IMR-90 (cell line): ENCODE measurements around the gene BANF1. TPM values are rescaled to one million over a fixed set of nuclear protein-coding genes. Genes with fewer than 3 reads are reported as not detected.

Experiments used
- ATAC-seq: fragments of 200-7000 bp; cut with Tn5 transposase; 2 replicates; pipeline ENCODE4 v1.9.1; 2020; ENCODE audit warnings: low read depth, mild to moderate bottlenecking, moderate library complexity
- BruUV-seq: library from RNA; stranded (reverse); fragments of 400-500 nt; replicated peaks from 2 replicates; lab custom pipeline; 2021; lab: Mats Ljungman, UMichigan
- CTCF ChIA-PET: fragments of 300-600 bp; formaldehyde crosslinking; extraction: SDS; loops from one replicate; lab custom pipeline; 2021; ENCODE audit warnings: antibody characterized with exemption; lab: Yijun Ruan, JAX
- POLR2A ChIA-PET: fragments of 300-600 bp; sonication (Branson Sonifier 250); formaldehyde crosslinking; loops from one replicate; lab custom pipeline; 2022; ENCODE audit warnings: antibody characterized with exemption; ENCODE audit not compliant: unreplicated experiment; lab: Charles Lee
- DNase-seq: peaks from one replicate; pipeline ENCODE4 v3.0.0; 2013
- H2AFZ ChIP-seq: replicated peaks from 2 replicates; pipeline ENCODE3; 2013; ENCODE audit warnings: low read length, mild to moderate bottlenecking; ENCODE audit not compliant: poor library complexity
- H2AK5ac ChIP-seq: 2 replicates; pipeline ENCODE4 v1.6.1; 2013; ENCODE audit warnings: low read depth, low read length, inconsistent platforms
- H2AK9ac ChIP-seq: replicated peaks from 2 replicates; pipeline ENCODE3; 2013; ENCODE audit warnings: mild to moderate bottlenecking, low read depth, low read length, moderate library complexity; ENCODE audit not compliant: poor library complexity
- H2BK120ac ChIP-seq: 2 replicates; pipeline ENCODE4 v1.6.1; 2013; ENCODE audit warnings: low read depth, low read length, inconsistent platforms
- H2BK15ac ChIP-seq: 3 replicates; pipeline ENCODE4 v1.6.1; 2013; ENCODE audit warnings: low read depth, low read length, inconsistent platforms
- H2BK20ac ChIP-seq: 2 replicates; pipeline ENCODE4 v1.6.1; 2013; ENCODE audit warnings: low read depth, mild to moderate bottlenecking, inconsistent platforms, low read length, moderate library complexity
- H2BK5ac ChIP-seq: 2 replicates; pipeline ENCODE4 v1.6.1; 2013; ENCODE audit warnings: mild to moderate bottlenecking, low read depth, low read length, inconsistent platforms; ENCODE audit not compliant: poor library complexity, severe bottlenecking
- H3K14ac ChIP-seq: replicated peaks from 2 replicates; pipeline ENCODE4 v1.6.1; 2013; ENCODE audit warnings: low read depth, low read length, inconsistent platforms
- H3K18ac ChIP-seq: 2 replicates; pipeline ENCODE4 v1.6.1; 2013; ENCODE audit warnings: low read depth, low read length, control low read depth
- H3K23ac ChIP-seq: 2 replicates; pipeline ENCODE4 v1.6.1; 2013; ENCODE audit warnings: low read depth, low read length, inconsistent platforms
- H3K27ac ChIP-seq: 2 replicates; pipeline ENCODE4 v1.5.1; 2013; ENCODE audit warnings: mild to moderate bottlenecking, control low read depth, low read length; ENCODE audit not compliant: insufficient read depth
- H3K27me3 ChIP-seq: 2 replicates; pipeline ENCODE4 v1.6.1; 2013; ENCODE audit warnings: low read length; ENCODE audit not compliant: control insufficient read depth, insufficient read depth
- H3K36me3 ChIP-seq: 2 replicates; pipeline ENCODE4 v1.6.1; 2013; ENCODE audit warnings: low read length, mixed read lengths; ENCODE audit not compliant: control insufficient read depth, insufficient read depth
- H3K4ac ChIP-seq: 2 replicates; pipeline ENCODE4 v1.6.1; 2013; ENCODE audit warnings: low read depth, low read length, inconsistent platforms
- H3K4me1 ChIP-seq: 2 replicates; pipeline ENCODE4 v1.6.1; 2013; ENCODE audit warnings: low read length, mixed read lengths; ENCODE audit not compliant: control insufficient read depth, insufficient read depth
- H3K4me2 ChIP-seq: 2 replicates; pipeline ENCODE4 v1.6.1; 2013; ENCODE audit warnings: low read depth, mild to moderate bottlenecking, control low read depth, low read length, moderate library complexity
- H3K4me3 ChIP-seq: 2 replicates; pipeline ENCODE4 v1.5.1; 2013; ENCODE audit warnings: low read depth, mild to moderate bottlenecking, control low read depth, low read length, moderate library complexity; ENCODE audit not compliant: insufficient read depth
- H3K56ac ChIP-seq: 2 replicates; pipeline ENCODE4 v1.6.1; 2013; ENCODE audit warnings: low read length, inconsistent platforms; ENCODE audit not compliant: insufficient read depth; ENCODE audit errors: extremely low read depth
- H3K79me1 ChIP-seq, 2 experiments: 2 replicates each; pipeline ENCODE4 v1.6.1; 2013; ENCODE audit warnings: low read length in 2 of 2, inconsistent platforms in 1 of 2, low read depth in 1 of 2
- H3K9ac ChIP-seq: 2 replicates; pipeline ENCODE4 v1.6.1; 2013; ENCODE audit warnings: low read depth, low read length, control low read depth
- H3K9me1 ChIP-seq: 2 replicates; pipeline ENCODE4 v1.6.1; 2013; ENCODE audit warnings: low read length, inconsistent platforms; ENCODE audit not compliant: insufficient read depth
- H3K9me3 ChIP-seq: 2 replicates; pipeline ENCODE4 v1.6.1; 2013; ENCODE audit warnings: low read length; ENCODE audit not compliant: control insufficient read depth, insufficient read depth
- H4K20me1 ChIP-seq: 2 replicates; pipeline ENCODE4 v1.6.1; 2013; ENCODE audit warnings: low read length, inconsistent platforms; ENCODE audit not compliant: insufficient read depth
- H4K5ac ChIP-seq: 2 replicates; pipeline ENCODE4 v1.6.1; 2013; ENCODE audit warnings: mild to moderate bottlenecking, low read depth, low read length, control low read depth
- H4K8ac ChIP-seq, 2 experiments: 2 replicates each; pipeline ENCODE4 v1.6.1; 2013; ENCODE audit warnings: low read depth in 2 of 2, low read length in 2 of 2, control low read depth in 1 of 2, inconsistent platforms in 1 of 2
- H4K91ac ChIP-seq: 2 replicates; pipeline ENCODE4 v1.6.1; 2013; ENCODE audit warnings: low read depth, low read length, inconsistent platforms; ENCODE audit not compliant: insufficient read depth
- BHLHE40 ChIP-seq: fragments of 150-350 bp; IDR thresholded peaks from 2 replicates; pipeline ENCODE4 v1.6.1; 2016; ENCODE audit warnings: mild to moderate bottlenecking, low read depth, low read length
- CEBPB ChIP-seq: IDR thresholded peaks from 2 replicates; pipeline ENCODE4 v1.6.1; 2012; ENCODE audit warnings: low read depth, low read length, improper control_type of control experiment
- CHD1 ChIP-seq: IDR thresholded peaks from 2 replicates; pipeline ENCODE4 v1.6.1; 2012; ENCODE audit warnings: low read depth, low read length, improper control_type of control experiment
- ELK1 ChIP-seq: fragments of 150-350 bp; IDR thresholded peaks from 2 replicates; pipeline ENCODE4 v1.6.1; 2016; ENCODE audit warnings: low read depth, mild to moderate bottlenecking, low read length, moderate library complexity, borderline replicate concordance
- FOS ChIP-seq: fragments of 150-350 bp; IDR thresholded peaks from 2 replicates; pipeline ENCODE4 v1.6.1; 2016; ENCODE audit warnings: low read depth, low read length
- MAZ ChIP-seq: IDR thresholded peaks from 2 replicates; pipeline ENCODE4 v1.6.1; 2012; ENCODE audit warnings: low read depth, mild to moderate bottlenecking, low read length, improper control_type of control experiment, moderate library complexity, borderline replicate concordance
- NFE2L2 ChIP-seq: fragments of 150-350 bp; IDR thresholded peaks from 2 replicates; pipeline ENCODE4 v1.6.1; 2016; ENCODE audit warnings: low read depth, mild to moderate bottlenecking, low read length
- POLR2A ChIP-seq: IDR thresholded peaks from 2 replicates; pipeline ENCODE4 v1.6.1; 2012; ENCODE audit warnings: mild to moderate bottlenecking, low read depth, low read length
- RAD21 ChIP-seq: IDR thresholded peaks from 2 replicates; pipeline ENCODE4 v1.6.1; 2012; ENCODE audit warnings: low read length, improper control_type of control experiment
- RCOR1 ChIP-seq: IDR thresholded peaks from 2 replicates; pipeline ENCODE4 v1.6.1; 2012; ENCODE audit warnings: mild to moderate bottlenecking, low read length, improper control_type of control experiment; ENCODE audit not compliant: insufficient replicate concordance
- SMC3 ChIP-seq: fragments of 150-350 bp; IDR thresholded peaks from 2 replicates; pipeline ENCODE4 v1.6.1; 2016; ENCODE audit warnings: low read depth, mild to moderate bottlenecking, antibody characterized with exemption, low read length, moderate library complexity
- WGBS, 2 experiments: methylation state at CpG; one replicate each; pipeline versions ENCODE4 v1.1.5 to v1.1.7; 2013; ENCODE audit warnings: missing lambda C conversion rate in 2 of 2; ENCODE audit not compliant: insufficient read length in 1 of 2; ENCODE audit errors: extremely low coverage in 2 of 2; 5-methylcytosine and 5-hydroxymethylcytosine counted together
- dilution Hi-C: fragments of 300-500 bp; cut with HindIII; formaldehyde crosslinking; loops from one replicate; pipeline ENCODE4 v1.14.3; 2018; ENCODE audit warnings: low sequenced_read_pairs; ENCODE audit not compliant: unreplicated experiment
- in situ Hi-C: fragments of 300-500 bp; cut with MboI; formaldehyde crosslinking; loops from 3 replicates; pipeline ENCODE4 v1.14.3; 2019; ENCODE audit warnings: low sequenced_read_pairs, inconsistent platforms, mixed read lengths
- intact Hi-C: fragments of 100-400 bp; cut with micrococcal nuclease; formaldehyde crosslinking; loops from 2 replicates; pipeline ENCODE4 v1.10.0; 2022
- polyA plus RNA-seq, 3 experiments: library from polyadenylated mRNA; depleted of rRNA; stranded (reverse); fragments of >200 nt; gene quantifications; 2 replicates each; pipeline ENCODE4 v1.2.3, GENCODE V29; 2012; ENCODE audit warnings: low replicate concordance in 1 of 3
- total RNA-seq: library from RNA; depleted of rRNA; stranded (reverse); fragments of >200 nt; gene quantifications from 2 replicates; pipeline ENCODE4 v1.2.3, GENCODE V29; 2012

The BANF1 gene
- total and polyA plus RNA-seq, 2 of the 4 experiments (the other 2 are of a cell fraction), result 36.6 to 242 TPM

GRCh38 chr11:65976216-65977176 is 25.8 kb upstream of the BANF1 start:
- in situ Hi-C loops, result no loop called here
- H3K27ac ChIP-seq, result no peak overlapping the region
- 89% methylated on average over 25 of the region's 43 CpGs; no CpG with 5 or more reads in 1 of the 2 experiments for WGBS, 2 experiments
- no peak overlapping the region for H3K18ac ChIP-seq
- CTCF ChIA-PET, result interaction anchor here (0.6 kb wide), 1 partner anchor 46 kb away, joined by 3 read pairs; no protein-coding TSS in a partner anchor
- H4K91ac ChIP-seq, result no peak overlapping the region
- dilution Hi-C loops, result no loop called here
- H2BK120ac ChIP-seq, result no peak overlapping the region
- H3K9ac ChIP-seq, result no peak overlapping the region
- no peak overlapping the region for H4K8ac ChIP-seq
- POLR2A ChIA-PET, result no interaction called here
- ATAC-seq (no peak), DNase-seq (no peak)
- H4K20me1 ChIP-seq, result no peaks in the 10 kb centered on the region
- no peak overlapping the region for H3K4ac ChIP-seq
- H3K9me3 ChIP-seq, result no peaks in the 10 kb centered on the region
- no peak overlapping the region for H2BK15ac ChIP-seq
- H3K27me3 ChIP-seq, result no peaks in the 10 kb centered on the region
- H2AK9ac ChIP-seq, result peak overlapping the region; percentile 37
- H3K79me1 ChIP-seq, result peaks cover 0 to 20% of the 10 kb centered on the region in 2 experiments; a peak in 2 of 4 replicates
- no peak overlapping the region for H4K5ac ChIP-seq
- H2BK5ac ChIP-seq, result no peak overlapping the region
- no peak overlapping the region for H2BK20ac ChIP-seq
- no peak overlapping the region for H3K23ac ChIP-seq
- no TSS peak for BruUV-seq
- intact Hi-C loops, result no loop called here
- H3K9me1 ChIP-seq, result no peaks in the 10 kb centered on the region
- H3K56ac ChIP-seq, result no peak overlapping the region
- H2AK5ac ChIP-seq, result no peak overlapping the region
- H3K4me3 ChIP-seq, result no peak overlapping the region
- no peak overlapping the region for H3K14ac ChIP-seq
- H3K36me3 ChIP-seq, result peaks cover 40% of the 10 kb centered on the region
- TF ChIP-seq CEBPB, result no peak
- no peak for TF ChIP-seq ELK1
- TF ChIP-seq CHD1, result no peak
- no peak for TF ChIP-seq MAZ
- TF ChIP-seq RCOR1, result no peak
- no peak for TF ChIP-seq FOS
- no peak for TF ChIP-seq POLR2A
- no peak for TF ChIP-seq SMC3
- no peak for TF ChIP-seq NFE2L2
- no peak for TF ChIP-seq RAD21
- TF ChIP-seq BHLHE40, result no peak
- H3K4me2 ChIP-seq, result no peak overlapping the region
- H2AFZ ChIP-seq, result no peak overlapping the region
- 0 out of 2 replicates have a peak, but pooled peaks cover 2% of the 10 kb centered on the region for H3K4me1 ChIP-seq
